MM.1S (cell line): ENCODE data around the gene PGBD5.

Experiments used
- DNase-seq: peaks from one replicate; pipeline ENCODE4 v3.0.0-alpha.2; 2015
- H2AFZ ChIP-seq: fragments of 300-600 bp; sonication (generic); 2 replicates; pipeline ENCODE4 v1.6.0; 2016; ENCODE audit warnings: antibody characterized with exemption, low read length
- H3F3A ChIP-seq: fragments of 300-600 bp; sonication (generic); 2 replicates; pipeline ENCODE4 v1.6.1; 2016; ENCODE audit warnings: mild to moderate bottlenecking, antibody characterized with exemption, low read length, moderate library complexity, mixed read lengths; ENCODE audit not compliant: insufficient read depth
- H3K27ac ChIP-seq: fragments of 300-600 bp; sonication (generic); 2 replicates; pipeline ENCODE4 v1.5.1; 2016; ENCODE audit warnings: mild to moderate bottlenecking, low read length
- H3K27me3 ChIP-seq: fragments of 300-600 bp; sonication (generic); replicated peaks from 2 replicates; pipeline ENCODE4 v1.6.0; 2016; ENCODE audit warnings: low read length; ENCODE audit not compliant: insufficient read depth
- H3K36me3 ChIP-seq: fragments of 300-600 bp; sonication (generic); replicated peaks from 2 replicates; pipeline ENCODE4 v1.6.1; 2016; ENCODE audit warnings: mild to moderate bottlenecking, low read length, mixed read lengths; ENCODE audit not compliant: insufficient read depth
- H3K4me1 ChIP-seq: fragments of 300-600 bp; sonication (generic); 2 replicates; pipeline ENCODE4 v1.6.1; 2016; ENCODE audit warnings: low read length, mixed read lengths
- H3K4me2 ChIP-seq: fragments of 300-600 bp; sonication (generic); 2 replicates; pipeline ENCODE4 v1.6.0; 2016; ENCODE audit warnings: low read depth, low read length
- H3K4me3 ChIP-seq: fragments of 300-600 bp; sonication (generic); 2 replicates; pipeline ENCODE4 v1.5.1; 2016; ENCODE audit warnings: low read length, mixed read lengths
- H3K79me2 ChIP-seq: fragments of 300-600 bp; sonication (generic); 2 replicates; pipeline ENCODE4 v1.6.1; 2016; ENCODE audit warnings: mixed run types, low read length, mixed read lengths
- H3K9ac ChIP-seq: fragments of 300-600 bp; sonication (generic); 2 replicates; pipeline ENCODE4 v1.6.1; 2016; ENCODE audit warnings: low read length, mixed read lengths
- H3K9me2 ChIP-seq: fragments of 300-600 bp; sonication (generic); replicated peaks from 2 replicates; pipeline ENCODE4 v1.6.1; 2016; ENCODE audit warnings: mild to moderate bottlenecking, low read length, mixed read lengths; ENCODE audit not compliant: insufficient read depth
- H3K9me3 ChIP-seq: fragments of 300-600 bp; sonication (generic); replicated peaks from 2 replicates; pipeline ENCODE4 v1.6.1; 2016; ENCODE audit warnings: mild to moderate bottlenecking, low read length, mixed read lengths; ENCODE audit not compliant: insufficient read depth
- H4K20me1 ChIP-seq: fragments of 300-600 bp; sonication (generic); 2 replicates; pipeline ENCODE4 v1.6.1; 2016; ENCODE audit warnings: mild to moderate bottlenecking, low read length, moderate library complexity, mixed read lengths; ENCODE audit not compliant: insufficient read depth
- EZH2 ChIP-seq: fragments of 300-600 bp; sonication (generic); optimal IDR thresholded peaks from 2 replicates; pipeline ENCODE3; 2017; ENCODE audit warnings: low read depth, mild to moderate bottlenecking, antibody characterized with exemption, low read length, mixed read lengths
- EZH2phosphoT487 ChIP-seq: fragments of 300-600 bp; sonication (generic); IDR thresholded peaks from 2 replicates; pipeline ENCODE4 v1.6.1; 2018; ENCODE audit warnings: antibody characterized with exemption, low read length
- TF ChIP-seq, protein P1 (sequence below): fragments of 300-600 bp; sonication (generic); IDR thresholded peaks from 2 replicates; pipeline ENCODE4 v1.5.1; 2016; ENCODE audit warnings: antibody characterized with exemption, low read length, mixed read lengths

PGBD5 gene

GRCh38 chr1:230350208-230350921 lies 75.8 kb downstream of the PGBD5 start:
- Histone ChIP-seq H3K9me2 (no peaks in the 10 kb centered on the region), H3K79me2 (no peaks in the 10 kb centered on the region), H3K4me2 (no peak overlapping the region), H3K27ac (no peak overlapping the region), H3K4me1 (no peaks in the 10 kb centered on the region), H3K9ac (no peak overlapping the region), H2AFZ (no peak overlapping the region), H3K9me3 (no peaks in the 10 kb centered on the region), H3K4me3 (no peak overlapping the region), H3K27me3 (no peaks in the 10 kb centered on the region), H3K36me3 (no peaks in the 10 kb centered on the region), H4K20me1 (no peaks in the 10 kb centered on the region), H3F3A (no peaks in the 10 kb centered on the region)
- DNase-seq: no peak
- TF ChIP-seq EZH2phosphoT487 (no peak), EZH2 (no peak)
- TF ChIP-seq, protein P1, sequence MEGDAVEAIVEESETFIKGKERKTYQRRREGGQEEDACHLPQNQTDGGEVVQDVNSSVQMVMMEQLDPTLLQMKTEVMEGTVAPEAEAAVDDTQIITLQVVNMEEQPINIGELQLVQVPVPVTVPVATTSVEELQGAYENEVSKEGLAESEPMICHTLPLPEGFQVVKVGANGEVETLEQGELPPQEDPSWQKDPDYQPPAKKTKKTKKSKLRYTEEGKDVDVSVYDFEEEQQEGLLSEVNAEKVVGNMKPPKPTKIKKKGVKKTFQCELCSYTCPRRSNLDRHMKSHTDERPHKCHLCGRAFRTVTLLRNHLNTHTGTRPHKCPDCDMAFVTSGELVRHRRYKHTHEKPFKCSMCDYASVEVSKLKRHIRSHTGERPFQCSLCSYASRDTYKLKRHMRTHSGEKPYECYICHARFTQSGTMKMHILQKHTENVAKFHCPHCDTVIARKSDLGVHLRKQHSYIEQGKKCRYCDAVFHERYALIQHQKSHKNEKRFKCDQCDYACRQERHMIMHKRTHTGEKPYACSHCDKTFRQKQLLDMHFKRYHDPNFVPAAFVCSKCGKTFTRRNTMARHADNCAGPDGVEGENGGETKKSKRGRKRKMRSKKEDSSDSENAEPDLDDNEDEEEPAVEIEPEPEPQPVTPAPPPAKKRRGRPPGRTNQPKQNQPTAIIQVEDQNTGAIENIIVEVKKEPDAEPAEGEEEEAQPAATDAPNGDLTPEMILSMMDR: no peak

- Histone ChIP-seq H3K27ac (no peak overlapping the region), H3K9me3 (no peaks in the 10 kb centered on the region), H3K4me2 (no peak overlapping the region), H3K27me3 (no peaks in the 10 kb centered on the region), H4K20me1 (no peaks in the 10 kb centered on the region), H3K9ac (no peak overlapping the region), H3K4me1 (no peaks in the 10 kb centered on the region), H3K9me2 (no peaks in the 10 kb centered on the region), H3K4me3 (no peak overlapping the region), H2AFZ (no peak overlapping the region), H3K36me3 (no peaks in the 10 kb centered on the region), H3F3A (no peaks in the 10 kb centered on the region), H3K79me2 (no peaks in the 10 kb centered on the region)
- DNase-seq: no peak
- TF ChIP-seq EZH2 (no peak), EZH2phosphoT487 (no peak)
- TF ChIP-seq, protein P1: no peak
These were observed 77.1 kb downstream of the PGBD5 start for GRCh38 chr1:230349020-230349393.

GRCh38 chr1:230348386-230349019 lies 77.6 kb downstream of the PGBD5 start:
- Histone ChIP-seq H2AFZ (no peak overlapping the region), H3K27me3 (no peaks in the 10 kb centered on the region), H4K20me1 (no peaks in the 10 kb centered on the region), H3F3A (no peaks in the 10 kb centered on the region), H3K79me2 (no peaks in the 10 kb centered on the region), H3K4me2 (no peak overlapping the region), H3K36me3 (no peaks in the 10 kb centered on the region), H3K9ac (no peak overlapping the region), H3K9me3 (no peaks in the 10 kb centered on the region), H3K4me1 (no peaks in the 10 kb centered on the region), H3K4me3 (no peak overlapping the region), H3K27ac (no peak overlapping the region), H3K9me2 (no peaks in the 10 kb centered on the region)
- no peak for DNase-seq
- TF ChIP-seq, protein P1: no peak
- no peak for TF ChIP-seq EZH2phosphoT487
- no peak for TF ChIP-seq EZH2
